Measurements from ENCODE around the gene USP49.

Gene USP49

DNA sequence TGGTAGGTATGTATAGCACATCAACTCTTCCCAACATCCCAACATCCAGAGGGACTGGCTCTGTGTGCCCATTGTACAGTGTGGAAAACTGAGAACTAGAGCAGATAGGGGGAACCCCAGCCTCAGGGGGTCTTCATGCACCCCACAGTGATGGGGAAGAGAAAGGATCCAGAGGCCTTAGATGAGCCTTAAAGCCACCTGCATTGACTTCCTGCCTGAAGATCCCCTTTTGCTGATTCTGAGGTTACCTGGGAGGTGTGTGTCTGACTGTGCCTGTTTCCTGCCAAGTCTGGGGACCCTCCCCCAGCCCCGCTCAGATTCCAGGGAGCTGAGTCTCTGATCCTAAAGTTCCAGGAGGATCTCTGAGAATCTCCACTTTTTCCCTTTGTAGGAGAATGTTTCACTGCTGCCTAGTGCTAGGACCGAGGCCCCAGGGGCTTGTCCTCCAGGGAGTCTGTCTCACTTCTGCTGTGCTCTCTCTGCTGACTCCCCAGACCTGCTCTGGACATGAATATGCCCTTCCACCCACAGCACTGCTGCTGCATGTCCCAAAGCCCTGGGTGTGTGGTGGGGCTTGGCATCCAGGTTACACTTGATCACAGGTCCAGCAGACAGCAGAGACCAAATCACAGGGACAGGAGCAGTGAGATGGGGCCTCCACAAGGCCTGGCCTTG, 135.1 kb downstream of the USP49 start:
- H3K4me3 ChIP-seq (ENCODE audit: low read depth, low read length) = no peak overlapping the region

DNA sequence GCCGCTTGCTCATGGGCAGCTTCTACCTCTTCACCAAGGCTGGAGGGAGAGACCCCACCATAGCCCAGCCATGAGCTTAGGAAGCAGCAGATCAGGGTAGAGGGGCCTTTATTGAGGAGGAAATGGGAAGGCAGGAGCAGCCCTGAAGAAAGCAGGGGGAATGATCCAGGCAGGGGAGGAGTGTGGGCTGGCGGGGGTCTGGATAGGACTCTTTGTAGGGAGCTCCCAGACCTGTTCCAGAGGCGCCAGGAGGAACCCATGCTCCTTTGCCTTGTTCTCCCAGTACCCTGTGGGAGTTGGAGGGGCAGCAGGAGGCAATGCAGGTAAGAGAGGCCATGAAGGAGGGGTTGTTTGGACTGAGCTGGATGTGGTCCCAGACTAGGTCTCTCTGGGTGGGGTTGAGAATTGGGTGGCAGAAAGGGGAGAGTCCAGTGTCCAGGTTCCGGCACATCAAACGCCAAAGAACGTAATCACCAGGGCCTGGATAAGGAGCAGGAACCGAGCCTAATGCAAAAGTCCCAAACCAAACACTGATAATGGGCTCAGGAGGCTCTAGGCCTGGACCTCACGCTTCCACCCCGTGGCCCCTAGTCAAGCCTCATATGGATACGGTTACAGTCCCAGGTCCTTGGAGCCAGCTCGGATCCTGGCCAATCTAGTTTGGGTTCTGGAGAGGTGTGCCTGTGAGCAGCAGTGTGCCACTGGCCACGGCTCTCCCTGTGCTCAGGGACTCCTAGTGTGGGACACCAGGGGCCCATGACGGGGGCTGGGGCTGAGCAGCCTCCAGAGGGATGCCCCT, 135.9 kb downstream of the USP49 start:
- H3K4me3 ChIP-seq (ENCODE audit: low read depth, low read length) = no peak overlapping the region

DNA sequence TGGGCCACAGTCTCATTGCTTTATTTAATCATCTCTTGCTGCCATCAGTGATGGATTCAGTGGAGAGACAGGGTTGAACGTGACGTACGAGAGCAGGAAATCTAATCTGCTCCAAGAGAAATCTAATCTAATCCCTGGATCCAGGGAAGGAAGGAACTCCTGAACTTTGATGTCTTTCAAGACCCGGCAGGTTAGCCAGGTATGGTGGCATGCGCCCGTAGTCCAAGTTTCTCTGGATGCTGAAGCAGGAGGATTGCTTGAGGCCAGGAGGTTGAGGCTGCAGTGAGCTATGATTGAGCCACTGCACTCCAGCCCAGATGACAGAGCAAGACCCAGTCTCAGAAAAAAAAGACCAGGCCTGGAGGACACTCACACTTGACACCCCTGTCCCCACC, 136.5 kb downstream of the USP49 start:
- H3K4me3 ChIP-seq (ENCODE audit: low read depth, low read length) = no peak overlapping the region

DNA sequence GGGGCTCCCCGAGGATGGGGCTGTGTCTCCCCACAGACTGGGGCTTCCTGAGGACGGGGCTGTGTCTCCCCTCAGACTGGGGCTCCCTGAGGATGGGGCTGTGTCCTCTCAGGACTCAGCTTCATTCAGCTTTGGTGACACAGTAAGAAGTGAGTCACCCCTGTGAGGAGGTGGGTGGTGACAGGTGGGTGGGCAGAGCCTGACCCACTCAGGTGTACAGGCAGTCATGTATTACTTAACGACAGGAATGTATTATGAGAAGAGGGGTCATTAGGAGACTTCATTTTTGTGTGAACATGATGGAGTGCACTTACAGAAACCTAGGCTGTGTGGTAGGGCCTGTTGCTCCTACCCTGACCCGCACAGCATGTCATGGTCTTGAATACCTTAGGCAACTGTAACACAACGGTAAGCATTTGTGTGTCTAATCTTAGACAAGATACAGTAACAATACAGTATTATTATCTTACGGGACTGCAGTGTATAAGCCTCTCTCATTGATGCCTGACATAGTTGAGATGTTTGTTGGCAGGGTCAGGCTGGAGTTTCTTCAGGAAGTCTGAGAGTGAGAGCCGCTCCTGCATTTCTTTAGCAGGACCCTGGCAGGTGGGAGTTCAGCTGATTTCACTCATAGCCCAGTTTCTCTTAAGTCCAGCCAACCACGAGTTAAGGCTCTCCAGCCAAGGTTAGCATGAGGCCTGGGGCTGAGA, 137.1 kb downstream of the USP49 start:
- no peak overlapping the region for H3K4me3 ChIP-seq (ENCODE audit: low read depth, low read length)

DNA sequence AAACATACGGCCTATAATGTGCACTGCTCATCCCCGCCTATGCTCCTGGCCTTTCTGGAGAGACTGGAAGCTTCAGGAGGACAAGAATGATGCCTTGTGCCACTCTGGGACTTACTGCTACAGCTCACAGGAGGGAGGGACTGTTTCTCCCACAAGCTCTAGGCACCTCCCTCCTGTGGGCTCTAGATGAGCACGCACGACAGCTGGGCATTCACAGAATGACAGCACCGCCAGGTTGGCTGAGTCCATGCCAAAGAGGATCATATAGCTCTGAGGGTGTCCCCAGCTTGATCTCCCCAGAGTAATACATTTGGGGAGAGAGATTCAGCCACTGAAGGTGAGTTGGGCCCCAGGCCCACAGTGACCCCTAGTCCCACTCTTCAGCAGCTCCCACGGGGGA, 137.9 kb downstream of the USP49 start:
- H3K4me3 ChIP-seq (ENCODE audit: low read depth, low read length) = no peak overlapping the region

DNA sequence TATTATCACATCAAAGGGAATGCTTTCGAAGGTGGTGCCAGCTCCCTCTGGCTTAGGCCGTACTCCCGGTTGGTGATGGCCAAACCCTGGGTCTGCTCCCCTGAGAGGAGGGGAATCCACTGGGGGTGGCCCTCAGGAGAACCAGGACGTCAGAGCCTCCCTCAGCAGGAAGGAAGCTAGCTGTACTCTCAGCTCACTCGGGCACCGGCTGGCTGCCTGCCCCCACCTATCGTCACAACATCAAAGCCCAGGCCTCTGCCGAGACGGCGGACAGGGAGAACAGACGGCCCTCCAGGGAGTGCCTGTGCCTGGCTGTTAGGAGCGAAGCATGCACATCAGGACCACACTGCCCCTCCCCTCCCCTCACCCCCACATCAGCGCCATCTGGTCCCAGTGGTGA, 138.8 kb downstream of the USP49 start:
- no peak overlapping the region for H3K4me3 ChIP-seq (ENCODE audit: low read depth, low read length)

DNA sequence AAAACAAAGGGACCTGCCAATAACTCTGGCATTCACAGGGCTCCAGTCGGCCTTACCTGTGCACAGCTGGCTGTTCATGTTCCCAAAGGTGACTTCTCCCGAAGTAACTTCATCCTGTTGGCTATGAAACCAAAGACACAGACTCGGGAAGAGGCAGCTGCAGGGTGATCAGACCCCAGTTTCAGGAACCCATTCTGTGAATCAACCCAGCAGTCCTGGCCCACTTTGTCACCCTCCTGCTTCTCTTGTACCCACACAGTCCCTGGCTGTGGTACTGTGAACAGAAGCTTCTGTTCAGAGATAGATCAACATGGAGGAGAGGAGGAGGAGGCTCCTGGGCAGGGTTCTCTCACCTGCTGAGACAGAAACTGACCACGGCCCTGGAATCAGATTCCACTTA, 139.3 kb downstream of the USP49 start:
- H3K4me3 ChIP-seq (ENCODE audit: low read depth, low read length) = no peak overlapping the region

DNA sequence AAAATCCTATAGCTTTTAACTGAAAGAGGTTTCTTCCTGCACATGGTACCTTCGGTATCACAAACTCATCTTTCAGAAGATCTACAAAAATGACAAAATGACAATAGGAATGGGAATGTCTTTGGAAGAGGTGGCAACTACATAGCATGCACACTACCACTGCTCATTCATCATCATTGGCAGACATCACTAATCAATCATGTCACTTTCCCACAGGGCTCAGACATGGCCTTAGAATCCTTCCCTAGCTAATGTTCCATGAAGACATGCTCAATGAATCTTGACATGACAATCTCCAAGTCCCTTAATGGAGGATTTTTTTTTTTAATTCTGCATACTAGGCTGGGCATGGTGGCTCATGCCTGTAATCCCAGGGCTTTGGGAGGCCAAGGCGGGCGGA, 144.8 kb downstream of the USP49 start:
- H3K4me3 ChIP-seq (ENCODE audit: low read depth, low read length) = no peak overlapping the region

DNA sequence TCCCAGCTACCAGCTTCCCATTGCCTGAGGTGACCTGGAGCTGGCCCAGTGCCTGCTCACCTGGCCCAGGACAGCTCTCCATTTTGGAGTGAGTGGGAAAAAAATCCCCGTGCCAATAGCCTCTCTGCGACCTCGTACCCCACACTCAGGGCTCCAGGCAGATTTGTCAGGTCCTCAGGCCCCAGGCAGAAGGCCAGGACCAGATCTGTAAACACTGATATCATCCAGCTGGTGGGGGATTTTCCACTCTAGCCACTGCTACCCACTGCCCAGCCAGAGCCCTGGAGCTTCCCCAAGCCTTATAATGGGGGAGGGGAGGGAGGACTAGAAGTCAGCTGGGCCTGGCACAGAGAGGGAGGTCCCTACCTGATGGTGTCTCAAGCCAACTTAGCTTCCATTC, 146.6 kb downstream of the USP49 start:
- H3K4me3 ChIP-seq (ENCODE audit: low read depth, low read length) = no peak overlapping the region

DNA sequence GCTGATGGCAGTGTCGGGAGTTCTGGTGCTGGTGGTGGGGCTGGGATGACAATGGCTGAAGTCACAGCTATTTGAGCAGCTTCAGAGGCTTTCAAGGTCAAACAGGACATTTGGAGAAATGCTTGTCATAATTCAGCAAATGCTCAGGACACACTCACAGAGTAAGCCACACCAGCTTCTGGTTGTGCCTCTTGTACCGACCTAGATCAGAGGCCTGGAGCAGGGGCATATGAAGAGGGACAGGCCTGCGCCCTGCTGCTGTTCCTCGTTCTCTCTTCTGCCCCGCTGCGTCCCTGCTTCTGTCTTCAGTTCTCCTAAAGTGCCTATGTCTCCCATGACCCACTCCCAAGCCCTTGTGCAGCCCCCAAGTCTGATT, 147.1 kb downstream of the USP49 start:
- H3K4me3 ChIP-seq (ENCODE audit: low read depth, low read length) = no peak overlapping the region

DNA sequence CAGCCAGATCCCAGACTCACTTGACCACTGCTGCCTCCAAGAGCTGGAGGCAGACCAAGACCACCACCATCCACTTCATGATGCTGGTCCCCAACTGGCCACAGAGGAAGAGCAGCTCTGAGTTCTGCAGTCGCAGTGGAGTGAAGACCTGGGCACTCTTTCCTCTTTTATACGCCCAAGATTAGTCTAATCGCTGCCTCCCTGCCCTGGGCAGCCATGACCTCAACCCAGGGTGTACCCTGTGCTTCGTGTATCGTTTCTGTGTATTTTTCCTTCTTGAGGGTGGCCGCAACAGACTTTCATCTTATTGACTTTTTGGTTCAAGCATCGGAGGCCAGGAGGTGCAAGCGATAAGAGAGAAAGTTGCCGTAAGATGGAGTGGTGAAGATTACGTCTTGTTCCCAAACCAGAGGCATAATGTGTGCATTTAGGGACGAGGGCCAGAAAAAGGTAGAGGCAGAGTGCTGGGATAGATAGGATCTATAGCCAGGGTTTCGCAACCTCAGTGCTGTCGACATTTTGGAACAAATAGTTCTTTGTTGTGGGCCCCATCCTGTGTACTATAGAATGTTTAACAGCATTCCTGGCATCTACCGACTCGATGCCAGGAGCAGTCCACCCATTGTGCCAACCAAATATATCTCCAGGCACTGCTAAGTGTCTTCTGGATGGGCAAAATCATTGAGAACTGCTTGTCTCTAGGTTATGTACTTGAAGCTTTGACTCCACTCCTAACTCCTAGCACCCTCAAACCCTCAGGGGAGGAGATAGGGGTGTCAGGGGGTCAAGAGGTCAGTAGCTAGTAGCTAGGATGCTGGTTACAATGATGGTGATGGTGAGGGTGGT, 147.7 kb downstream of the USP49 start, which contains the start of gene PGC:
TSS of gene PGC (minus strand) at position 142 of the 846 bp plus-strand sequence. CDS start at position 79, 63 bp downstream.
- H3K4me3 ChIP-seq (ENCODE audit: low read depth, low read length) = no peak within 1 kb of the TSS

DNA sequence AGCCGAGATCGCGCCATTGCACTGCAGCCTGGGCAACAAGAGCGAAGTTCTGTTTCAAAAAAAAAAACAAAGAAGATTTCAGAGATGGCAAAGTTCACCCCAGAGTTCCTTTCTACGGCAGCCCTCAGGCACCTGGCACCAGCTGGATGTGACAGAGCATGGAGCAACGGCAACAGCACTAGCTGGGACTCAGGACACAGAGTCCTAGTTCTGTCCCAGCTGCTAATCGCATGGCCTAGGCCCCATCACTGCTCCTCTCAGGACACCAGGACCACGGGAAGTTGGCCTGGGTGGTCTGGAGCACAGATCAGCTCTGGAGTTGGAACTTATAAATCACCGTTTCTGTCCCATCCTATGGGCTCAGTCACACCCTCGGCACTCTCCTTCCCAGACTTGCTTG, 149.1 kb downstream of the USP49 start:
- H3K4me3 ChIP-seq (ENCODE audit: low read depth, low read length) = no peak overlapping the region

DNA sequence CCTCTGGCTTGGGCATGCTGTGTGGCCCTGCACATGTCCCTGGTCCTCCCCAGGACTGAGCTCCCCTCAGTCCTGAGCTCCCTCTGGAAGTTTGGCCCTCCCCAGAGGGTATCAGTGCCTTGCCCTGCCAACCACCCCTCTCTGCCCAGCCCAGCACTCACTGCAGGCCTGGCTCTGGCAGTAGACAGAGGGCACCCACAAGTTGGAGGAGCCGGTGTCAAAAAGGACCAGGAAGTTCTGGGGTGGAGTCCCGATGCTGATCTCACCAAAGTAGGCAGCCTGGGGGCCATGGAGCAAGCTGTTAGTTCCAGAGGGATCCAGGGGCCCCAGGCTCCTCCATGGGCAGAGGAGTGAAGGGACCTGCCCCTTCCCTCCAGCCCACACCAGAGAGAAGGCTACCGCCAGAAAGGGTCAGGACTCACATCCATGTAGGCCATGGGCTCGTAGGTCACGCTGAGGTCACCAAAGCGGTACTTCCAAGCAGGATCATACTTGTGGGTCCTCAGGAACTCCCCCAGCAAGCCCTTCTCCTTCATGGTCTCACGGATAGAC, 150.9 kb downstream of the USP49 start:
- H3K4me3 ChIP-seq (ENCODE audit: low read depth, low read length) = no peak overlapping the region

DNA sequence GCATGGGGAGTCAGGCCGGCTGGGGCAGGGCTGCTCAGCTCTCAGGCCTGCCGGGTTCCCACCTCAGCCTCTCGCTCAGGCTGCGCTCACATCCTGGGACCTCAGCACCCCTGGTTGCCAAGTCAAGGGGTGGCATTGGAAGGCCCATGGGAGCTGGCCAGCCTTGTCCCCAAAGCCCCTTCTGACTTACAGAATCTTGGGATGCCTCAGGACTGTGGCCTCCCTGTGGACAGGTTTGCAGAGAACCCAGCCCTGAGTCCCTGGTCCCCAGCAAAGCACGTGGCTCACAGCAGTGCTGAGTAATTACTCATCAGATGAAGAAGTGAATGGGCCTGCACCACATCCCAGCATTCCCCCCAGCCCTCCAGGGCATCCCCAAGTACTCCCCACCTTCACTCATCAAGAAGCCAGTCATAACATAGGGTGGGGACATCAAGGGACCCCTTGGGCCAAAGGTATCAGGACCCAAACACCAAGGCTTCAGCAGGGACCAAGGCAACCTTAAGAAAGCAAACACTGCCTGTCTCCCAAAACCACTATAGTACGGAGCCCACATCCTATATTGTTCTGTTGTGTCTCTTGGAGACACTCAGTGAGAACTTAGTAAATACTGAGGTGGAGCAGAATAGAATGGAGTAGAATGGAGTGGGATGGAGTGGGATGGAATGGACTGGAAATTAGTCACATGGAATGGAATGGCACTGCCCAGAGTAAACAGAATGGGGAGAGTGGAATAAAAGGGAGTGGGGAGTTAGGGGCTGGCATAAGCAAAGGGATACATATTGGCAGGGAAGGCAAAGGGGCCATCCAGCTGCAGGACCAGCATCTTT, 151.6 kb downstream of the USP49 start:
- H3K4me3 ChIP-seq (ENCODE audit: low read depth, low read length) = no peak overlapping the region

DNA sequence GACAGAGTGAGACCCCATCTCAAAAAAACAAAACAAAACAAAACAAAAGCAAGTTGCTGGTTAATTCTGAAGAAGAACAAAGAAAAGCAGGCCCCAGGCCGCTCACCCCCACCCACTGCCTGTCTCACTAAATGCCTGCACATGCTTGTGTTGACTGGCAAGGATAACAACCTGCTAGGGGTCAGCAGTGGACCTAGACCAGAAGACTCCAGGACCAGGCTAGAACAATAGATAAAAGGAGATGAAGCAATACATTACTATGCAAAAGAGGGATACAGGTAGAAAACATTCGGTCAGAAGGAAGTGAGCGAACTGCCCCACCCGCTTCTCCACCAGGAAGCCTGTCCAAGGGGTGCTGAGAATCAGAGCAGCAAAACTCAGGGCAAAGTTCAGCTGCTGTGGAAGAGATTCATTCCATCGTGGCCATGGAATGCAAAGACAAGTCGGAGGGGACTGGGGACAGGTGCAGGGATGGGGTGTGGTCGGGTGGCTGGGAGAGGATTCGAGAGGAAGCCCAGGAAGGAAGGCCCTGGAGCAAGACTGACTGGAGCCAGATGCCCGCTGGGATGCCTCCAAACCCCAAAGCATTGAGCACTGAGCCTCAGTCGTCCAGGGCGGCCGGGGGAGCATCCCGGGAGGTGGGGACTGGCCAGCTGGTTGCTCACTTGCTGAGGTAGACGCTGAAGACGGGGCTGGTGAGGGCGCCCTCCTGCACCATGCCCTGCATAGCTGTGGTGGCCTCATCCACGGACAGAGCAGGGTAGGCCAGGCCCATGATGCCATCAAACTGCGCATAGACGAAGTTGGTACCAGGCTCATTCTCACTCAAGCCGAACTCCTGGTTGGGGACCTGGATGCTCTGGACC, 153.3 kb downstream of the USP49 start:
- H3K4me3 ChIP-seq (ENCODE audit: low read depth, low read length) = no peak overlapping the region

DNA sequence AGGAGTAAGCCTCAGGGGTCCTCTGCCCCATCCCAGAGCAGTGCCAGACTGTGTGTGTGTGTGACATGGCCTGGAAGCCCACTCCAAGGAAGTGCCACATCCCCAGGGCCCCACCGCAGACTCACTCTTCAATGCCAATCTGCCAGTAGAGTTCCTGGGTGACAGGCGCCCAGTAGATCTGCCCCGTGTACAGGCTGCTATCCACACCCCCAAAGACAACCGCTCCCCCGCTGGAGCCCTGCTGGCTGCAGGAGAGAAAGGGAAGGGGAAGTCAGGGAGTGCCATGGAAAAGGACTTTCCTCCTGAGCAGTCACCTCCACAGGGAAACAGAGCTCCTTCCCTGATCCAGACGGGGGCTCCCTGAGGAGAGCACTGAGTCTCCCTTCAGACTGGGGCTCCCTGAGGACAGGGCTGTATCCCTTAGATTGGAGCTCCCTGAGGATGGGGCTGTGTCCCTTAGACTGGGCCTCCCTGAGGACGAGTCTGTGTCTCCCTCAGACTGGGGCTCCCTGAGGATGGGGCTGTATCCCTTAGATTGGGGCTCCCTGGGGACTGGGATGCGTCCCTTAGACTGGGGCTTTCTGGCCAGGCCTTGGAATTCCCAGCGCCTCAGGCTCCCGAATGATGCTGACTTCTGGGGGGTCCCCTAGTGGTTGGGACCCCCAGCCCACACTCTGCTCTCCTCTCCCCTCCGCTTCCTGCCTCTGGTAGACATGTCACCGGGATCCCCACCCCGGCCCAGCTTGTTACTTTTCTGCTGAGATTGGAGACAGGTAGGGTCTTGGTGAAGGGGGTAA, 154.6 kb downstream of the USP49 start:
- H3K4me3 ChIP-seq (ENCODE audit: low read depth, low read length) = no peak overlapping the region
